Measurements from ENCODE around the gene CCDC12.

GRCh38 chr3:46934498-46935167, 41.9 kb downstream of the CCDC12 start:
- no peak for TF ChIP-seq CTCF (IDR thresholded peaks at IDR 0.05)
- TF ChIP-seq POLR2A (IDR thresholded peaks at IDR 0.05): no peak

Data from suprapubic skin (tissue), 3 donors.